Caco-2 (cell line): ENCODE measurements around the gene PATJ. TPM values are rescaled to one million over a fixed set of nuclear protein-coding genes. Genes with fewer than 3 reads are reported as not detected.

Experiments
- BruUV-seq: library from RNA; stranded (reverse); fragments of 400-500 nt; replicated peaks from 2 replicates; lab custom pipeline; 2021; lab: Mats Ljungman, UMichigan
- CTCF ChIA-PET: fragments of 300-600 bp; sonication (Branson Sonifier 250); formaldehyde crosslinking; loops from one replicate; lab custom pipeline; 2022; ENCODE audit warnings: antibody characterized with exemption; lab: Charles Lee
- POLR2A ChIA-PET: fragments of 300-600 bp; sonication (Branson Sonifier 250); formaldehyde crosslinking; loops from one replicate; lab custom pipeline; 2022; ENCODE audit warnings: antibody characterized with exemption; lab: Charles Lee
- DNase-seq, 2 experiments: peaks; one replicate each; pipeline versions ENCODE4 v3.0.0 to v3.0.0-alpha.2; 2020 to 2022
- H3K27me3 ChIP-seq: replicated peaks from 2 replicates; pipeline ENCODE4 v1.6.0; 2011; ENCODE audit warnings: low read length; ENCODE audit not compliant: control insufficient read depth, insufficient read depth
- H3K36me3 ChIP-seq: 2 replicates; pipeline ENCODE4 v1.5.1; 2011; ENCODE audit warnings: low read length; ENCODE audit not compliant: control insufficient read depth, insufficient read depth
- H3K4me1 ChIP-seq: fragments of 250-450 bp; sonication (Bioruptor Pico); 2 replicates; pipeline ENCODE4 v1.5.1; 2020; ENCODE audit warnings: mild to moderate bottlenecking
- H3K4me3 ChIP-seq: 2 replicates; pipeline ENCODE4 v1.5.1; 2011; ENCODE audit warnings: low read depth, mild to moderate bottlenecking, control low read depth, low read length
- H3K9me3 ChIP-seq: fragments of 250-450 bp; sonication (Bioruptor Pico); 2 replicates; pipeline ENCODE4 v1.5.1; 2020; ENCODE audit warnings: mild to moderate bottlenecking, moderate library complexity
- H3K27ac Mint-ChIP-seq: one replicate; pipeline ENCODE4 v1.8.0; 2022; ENCODE audit warnings: mixed read lengths; ENCODE audit not compliant: unreplicated experiment
- H3K27me3 Mint-ChIP-seq: one replicate; pipeline ENCODE4 v1.8.0; 2022; ENCODE audit warnings: mixed read lengths; ENCODE audit not compliant: insufficient read depth, unreplicated experiment
- H3K36me3 Mint-ChIP-seq: one replicate; pipeline ENCODE4 v1.8.0; 2022; ENCODE audit warnings: mild to moderate bottlenecking, mixed read lengths; ENCODE audit not compliant: insufficient read depth, unreplicated experiment
- H3K4me1 Mint-ChIP-seq: one replicate; pipeline ENCODE4 v1.8.0; 2022; ENCODE audit warnings: low read depth, mixed read lengths; ENCODE audit not compliant: unreplicated experiment
- H3K4me3 Mint-ChIP-seq: one replicate; pipeline ENCODE4 v1.8.0; 2022; ENCODE audit warnings: mild to moderate bottlenecking, moderate library complexity, mixed read lengths; ENCODE audit not compliant: unreplicated experiment
- H3K9me3 Mint-ChIP-seq: one replicate; pipeline ENCODE4 v1.8.0; 2022; ENCODE audit warnings: mixed read lengths; ENCODE audit not compliant: unreplicated experiment
- intact Hi-C: fragments of 100-400 bp; cut with micrococcal nuclease; formaldehyde crosslinking; loops from one replicate; pipeline ENCODE4 v1.10.0; 2022; ENCODE audit not compliant: unreplicated experiment
- total RNA-seq: library from RNA; stranded (reverse); gene quantifications from 2 replicates; pipeline ENCODE4 v1.2.3, GENCODE V29; 2022
- TF ChIP-seq, protein P1 (sequence below), 2 experiments: fragments of 200-600 bp in 1 of 2; IDR thresholded peaks; 1 replicate in 1 of 2; 2 replicates in 1 of 2; pipeline versions ENCODE4 v1.5.1 to v1.8.0; 2011 to 2022; ENCODE audit warnings: antibody characterized with exemption in 1 of 2, control low read depth in 1 of 2, inconsistent platforms in 1 of 2, low read depth in 1 of 2, low read length in 1 of 2, mild to moderate bottlenecking in 1 of 2, moderate library complexity in 1 of 2; ENCODE audit not compliant: insufficient read depth in 1 of 2, severe bottlenecking in 1 of 2, unreplicated experiment in 1 of 2

PATJ gene
- total RNA-seq, 1 experiment from 2014 or later = 31.6 TPM

DNA sequence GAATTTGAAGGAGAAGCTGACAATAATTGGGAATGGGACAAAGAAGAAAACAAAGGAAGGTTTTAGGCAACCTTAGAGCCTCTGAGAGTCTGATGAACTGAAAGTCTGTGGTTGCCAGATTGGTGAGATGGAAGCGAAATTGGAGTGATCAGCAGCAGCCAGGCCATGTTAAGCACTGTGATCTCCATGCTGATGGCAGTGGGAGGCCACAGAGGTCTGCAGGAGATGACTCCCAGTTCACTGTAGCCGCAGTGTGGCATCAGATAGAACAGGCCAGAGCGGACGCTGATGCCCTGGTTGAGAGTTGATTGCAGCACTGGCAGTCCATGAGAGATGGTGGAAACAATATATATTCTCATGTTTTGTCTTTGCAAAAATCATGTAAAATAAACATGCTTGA is 314.9 kb downstream of the PATJ start:
- ChIA-PET CTCF (no interaction called here), POLR2A (no interaction called here)
- no peaks in the 10 kb centered on the region for H3K27me3 Mint-ChIP-seq
- intact Hi-C loops = loop anchor here (1.0 kb wide), 1 partner anchor 17 kb away; no protein-coding TSS in a partner anchor
- no peak overlapping the region for H3K4me3 Mint-ChIP-seq
- H3K9me3 Mint-ChIP-seq = no peaks in the 10 kb centered on the region
- Histone ChIP-seq H3K9me3 (no peaks in the 10 kb centered on the region), H3K27me3 (no peaks in the 10 kb centered on the region), H3K4me3 (no peak overlapping the region), H3K36me3 (no peaks in the 10 kb centered on the region), H3K4me1 (no peaks in the 10 kb centered on the region)
- H3K4me1 Mint-ChIP-seq = no peaks in the 10 kb centered on the region
- TF ChIP-seq, protein P1, sequence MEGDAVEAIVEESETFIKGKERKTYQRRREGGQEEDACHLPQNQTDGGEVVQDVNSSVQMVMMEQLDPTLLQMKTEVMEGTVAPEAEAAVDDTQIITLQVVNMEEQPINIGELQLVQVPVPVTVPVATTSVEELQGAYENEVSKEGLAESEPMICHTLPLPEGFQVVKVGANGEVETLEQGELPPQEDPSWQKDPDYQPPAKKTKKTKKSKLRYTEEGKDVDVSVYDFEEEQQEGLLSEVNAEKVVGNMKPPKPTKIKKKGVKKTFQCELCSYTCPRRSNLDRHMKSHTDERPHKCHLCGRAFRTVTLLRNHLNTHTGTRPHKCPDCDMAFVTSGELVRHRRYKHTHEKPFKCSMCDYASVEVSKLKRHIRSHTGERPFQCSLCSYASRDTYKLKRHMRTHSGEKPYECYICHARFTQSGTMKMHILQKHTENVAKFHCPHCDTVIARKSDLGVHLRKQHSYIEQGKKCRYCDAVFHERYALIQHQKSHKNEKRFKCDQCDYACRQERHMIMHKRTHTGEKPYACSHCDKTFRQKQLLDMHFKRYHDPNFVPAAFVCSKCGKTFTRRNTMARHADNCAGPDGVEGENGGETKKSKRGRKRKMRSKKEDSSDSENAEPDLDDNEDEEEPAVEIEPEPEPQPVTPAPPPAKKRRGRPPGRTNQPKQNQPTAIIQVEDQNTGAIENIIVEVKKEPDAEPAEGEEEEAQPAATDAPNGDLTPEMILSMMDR (IDR thresholded peaks at IDR 0.05; ENCODE audit: insufficient read depth in 1 of 2, low read depth in 1 of 2, low read length in 1 of 2, severe bottlenecking in 1 of 2, unreplicated experiment in 1 of 2) = no peak
- BruUV-seq = no TSS peak
- H3K36me3 Mint-ChIP-seq = peaks cover 16% of the 10 kb centered on the region
- DNase-seq = no peak
- no peak overlapping the region for H3K27ac Mint-ChIP-seq

DNA sequence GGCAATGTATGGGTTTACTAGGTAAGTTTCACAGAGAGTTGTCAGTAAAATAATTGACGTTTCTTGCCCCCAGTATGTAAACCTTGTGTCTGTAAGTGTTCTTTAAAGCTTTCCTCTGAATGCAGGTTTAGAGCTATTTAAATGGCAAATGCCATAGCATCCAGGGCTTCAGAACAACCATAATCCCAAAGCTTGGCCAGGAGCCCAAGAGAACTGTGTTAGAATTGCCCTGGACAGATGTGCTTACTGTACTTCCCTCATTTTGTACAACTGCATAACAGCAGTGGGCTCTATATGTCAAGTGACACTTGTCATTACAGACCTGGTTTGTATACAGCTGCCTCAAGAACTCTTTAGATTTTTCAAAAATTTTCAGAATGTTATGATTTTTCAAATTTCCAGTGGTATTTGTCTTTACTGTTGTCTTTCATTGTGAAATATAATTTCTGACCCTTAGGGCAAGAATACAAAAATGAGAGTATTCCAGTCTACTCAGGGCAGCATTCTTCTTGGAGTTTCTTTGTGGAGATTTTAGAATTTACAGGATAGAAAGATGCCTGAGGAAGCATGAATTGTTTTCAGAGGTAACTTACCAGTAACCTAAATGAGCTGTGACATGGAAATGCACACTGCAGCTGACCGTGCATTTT is 315.5 kb downstream of the PATJ start:
- Histone ChIP-seq H3K9me3 (no peaks in the 10 kb centered on the region), H3K36me3 (no peaks in the 10 kb centered on the region), H3K27me3 (no peaks in the 10 kb centered on the region), H3K4me3 (no peak overlapping the region), H3K4me1 (no peaks in the 10 kb centered on the region)
- Mint-ChIP-seq H3K36me3 (peaks cover 11% of the 10 kb centered on the region), H3K4me1 (no peaks in the 10 kb centered on the region), H3K27me3 (no peaks in the 10 kb centered on the region), H3K4me3 (no peak overlapping the region), H3K9me3 (no peaks in the 10 kb centered on the region), H3K27ac (no peak overlapping the region)
- ChIA-PET CTCF (no interaction called here), POLR2A (no interaction called here)
- TF ChIP-seq, protein P1 (IDR thresholded peaks at IDR 0.05; ENCODE audit: insufficient read depth in 1 of 2, low read depth in 1 of 2, low read length in 1 of 2, severe bottlenecking in 1 of 2, unreplicated experiment in 1 of 2) = no peak
- DNase-seq = no peak
- intact Hi-C loops = loop anchor here (1.0 kb wide), 1 partner anchor 17 kb away; no protein-coding TSS in a partner anchor
- no TSS peak for BruUV-seq

DNA sequence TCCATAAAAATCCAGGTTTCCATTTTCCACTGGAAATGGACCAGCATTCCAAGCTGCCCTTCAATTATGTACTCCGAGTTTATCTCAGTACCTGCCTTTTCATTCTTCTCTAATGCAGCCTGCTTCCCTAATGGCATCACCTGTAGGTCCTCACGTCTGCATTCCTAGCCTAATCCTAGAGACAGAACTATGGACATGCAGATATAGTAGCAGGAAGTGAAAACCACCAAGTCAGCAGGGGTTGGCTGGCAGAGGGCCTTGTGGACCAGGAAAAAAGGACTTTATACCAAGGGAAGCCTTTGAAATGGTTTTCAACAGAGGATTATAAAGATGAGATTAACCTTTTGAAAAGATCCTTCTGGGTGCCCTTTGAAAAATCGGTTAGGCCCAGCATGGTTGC is 316.7 kb downstream of the PATJ start:
- POLR2A ChIA-PET = no interaction called here
- intact Hi-C loops = no loop called here
- DNase-seq = no peak
- Mint-ChIP-seq H3K9me3 (no peaks in the 10 kb centered on the region), H3K27me3 (no peaks in the 10 kb centered on the region), H3K36me3 (peaks cover 2% of the 10 kb centered on the region), H3K4me3 (no peak overlapping the region), H3K27ac (no peak overlapping the region), H3K4me1 (no peaks in the 10 kb centered on the region)
- H3K36me3 ChIP-seq = no peaks in the 10 kb centered on the region
- no peaks in the 10 kb centered on the region for H3K27me3 ChIP-seq
- CTCF ChIA-PET = no interaction called here
- no TSS peak for BruUV-seq
- TF ChIP-seq, protein P1 (IDR thresholded peaks at IDR 0.05; ENCODE audit: insufficient read depth in 1 of 2, low read depth in 1 of 2, low read length in 1 of 2, severe bottlenecking in 1 of 2, unreplicated experiment in 1 of 2) = no peak
- no peak overlapping the region for H3K4me3 ChIP-seq
- no peaks in the 10 kb centered on the region for H3K9me3 ChIP-seq
- no peaks in the 10 kb centered on the region for H3K4me1 ChIP-seq
